Fibroblast of lung (primary cell): ENCODE results near the gene COMT. TPM values are rescaled to one million over a fixed set of nuclear protein-coding genes. Genes with fewer than 3 reads are reported as not detected.

Experiments
- DNase-seq, 2 donors: peaks; one replicate each; pipeline versions ENCODE4 v3.0.0 to v3.0.0-alpha.2; 2010; ENCODE audit warnings: low read depth in 2 of 2
- H2AFZ ChIP-seq: 2 replicates; pipeline ENCODE4 v1.5.1; 2012; ENCODE audit warnings: low read length, control low read depth, inconsistent platforms
- H3K27ac ChIP-seq: 2 replicates; pipeline ENCODE4 v1.5.1; 2011; ENCODE audit warnings: low read length, control low read depth; ENCODE audit not compliant: insufficient read depth
- H3K27me3 ChIP-seq: 2 replicates; pipeline ENCODE4 v1.5.1; 2011; ENCODE audit warnings: mild to moderate bottlenecking, low read length; ENCODE audit not compliant: control insufficient read depth, insufficient read depth
- H3K36me3 ChIP-seq: 2 replicates; pipeline ENCODE4 v1.5.1; 2011; ENCODE audit warnings: low read length; ENCODE audit not compliant: control insufficient read depth, insufficient read depth
- H3K4me1 ChIP-seq: 2 replicates; pipeline ENCODE4 v1.5.1; 2011; ENCODE audit warnings: low read length; ENCODE audit not compliant: control insufficient read depth, insufficient read depth; ENCODE audit errors: extremely low read depth
- H3K4me2 ChIP-seq: 2 replicates; pipeline ENCODE4 v1.5.1; 2011; ENCODE audit warnings: low read length, control low read depth; ENCODE audit not compliant: insufficient read depth; ENCODE audit errors: extremely low read depth
- H3K4me3 ChIP-seq, 4 experiments: fragments of 200-600 bp in 1 of 4; sonication (generic) in 1 of 4; replicated peaks in 1 of 4; 2 replicates each; pipeline ENCODE4 v1.5.1; 2011 to 2016; ENCODE audit warnings: low read length in 4 of 4, low read depth in 3 of 4, mild to moderate bottlenecking in 3 of 4, control low read depth in 2 of 4, inconsistent platforms in 1 of 4, mixed read lengths in 1 of 4; ENCODE audit not compliant: insufficient read depth in 1 of 4; ENCODE audit errors: control extremely low read depth in 1 of 4
- H3K79me2 ChIP-seq: 2 replicates; pipeline ENCODE4 v1.5.1; 2012; ENCODE audit warnings: mild to moderate bottlenecking, low read length, inconsistent platforms; ENCODE audit not compliant: control insufficient read depth, insufficient read depth
- H3K9ac ChIP-seq: 2 replicates; pipeline ENCODE4 v1.5.1; 2011; ENCODE audit warnings: mild to moderate bottlenecking, low read length, control low read depth; ENCODE audit not compliant: insufficient read depth
- H3K9me3 ChIP-seq: 2 replicates; pipeline ENCODE4 v1.5.1; 2012; ENCODE audit warnings: low read depth, low read length; ENCODE audit not compliant: control insufficient read depth, insufficient read depth
- H4K20me1 ChIP-seq: 2 replicates; pipeline ENCODE4 v1.5.1; 2011; ENCODE audit warnings: low read length; ENCODE audit not compliant: control insufficient read depth, insufficient read depth; ENCODE audit errors: extremely low read depth
- EZH2 ChIP-seq: IDR thresholded peaks from 2 replicates; pipeline ENCODE4 v1.5.1; 2012; ENCODE audit warnings: low read length, control low read depth, mild to moderate bottlenecking; ENCODE audit errors: missing control alignments
- polyA plus RNA-seq, 2 donors: library from polyadenylated mRNA; depleted of rRNA in 1 of 2; stranded (reverse) in 1 of 2; unstranded in 1 of 2; fragments of >200 nt; gene quantifications; 2 replicates each; pipeline ENCODE4 v1.2.1, GENCODE V29; 2011 to 2012; ENCODE audit warnings: missing spikeins in 1 of 2
- total RNA-seq: library from RNA; depleted of rRNA; stranded (reverse); fragments of >200 nt; gene quantifications from 2 replicates; pipeline ENCODE4 v1.2.1, GENCODE V29; 2014
- TF ChIP-seq, protein P1 (sequence below), 2 donors: IDR thresholded peaks in 1 of 2; conservative IDR thresholded peaks in 1 of 2; 1 replicate in 1 of 2; 2 replicates in 1 of 2; pipeline ENCODE4 v1.5.1; 2011 to 2012; ENCODE audit warnings: low read length in 2 of 2, control low read depth in 1 of 2, inconsistent platforms in 1 of 2, low read depth in 1 of 2, mild to moderate bottlenecking in 1 of 2

Gene COMT
- total and polyA plus RNA-seq, 2 donors (not counting 1 experiment from before 2014, with no cell fraction given), result 208 to 305 TPM

DNA sequence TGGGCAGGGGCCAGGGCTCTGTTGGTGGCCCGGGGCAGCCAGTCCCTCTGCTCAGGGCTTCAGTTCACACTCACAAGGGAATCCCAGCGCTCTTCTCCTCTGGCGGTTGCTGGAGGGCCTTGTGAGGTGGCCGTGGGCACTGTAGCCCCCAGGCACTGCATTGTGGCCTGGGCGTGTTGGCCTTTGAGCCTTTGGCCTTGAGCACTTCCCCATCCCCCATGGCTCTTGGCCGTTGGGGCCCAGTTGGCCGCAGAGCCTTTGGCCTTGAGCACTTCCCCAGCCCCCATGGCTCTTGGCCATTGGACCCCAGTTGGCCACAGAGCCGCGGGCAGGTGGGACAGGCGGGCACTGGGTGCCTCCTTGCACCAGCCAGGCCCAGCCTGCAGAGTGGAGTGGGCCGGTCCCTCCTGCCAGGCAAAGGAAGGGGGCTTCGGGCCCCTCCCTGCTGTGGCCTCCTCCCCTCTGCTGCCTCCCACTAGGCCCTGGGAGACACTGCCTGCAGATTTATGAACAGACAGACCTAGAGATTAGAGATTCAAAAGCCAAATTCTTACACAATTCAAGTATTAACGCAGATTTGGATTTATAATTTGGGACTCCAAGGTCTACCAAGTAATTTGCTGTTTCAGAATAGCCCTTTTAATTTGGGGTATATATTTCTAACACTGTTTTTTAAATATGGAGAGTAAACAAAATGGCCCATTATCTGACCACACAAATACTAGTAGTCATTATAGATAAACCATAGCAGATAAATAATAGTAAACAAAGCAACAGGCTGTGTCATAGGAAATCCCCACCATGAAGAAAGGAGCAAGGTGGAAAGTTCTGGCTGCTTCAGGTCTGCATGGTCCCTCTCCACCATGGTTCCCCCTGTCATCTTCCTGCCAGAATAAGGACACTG, 18.3 kb downstream of the COMT start:
- no peak overlapping the region for H3K9ac ChIP-seq
- no peak for TF ChIP-seq EZH2
- TF ChIP-seq, protein P1, sequence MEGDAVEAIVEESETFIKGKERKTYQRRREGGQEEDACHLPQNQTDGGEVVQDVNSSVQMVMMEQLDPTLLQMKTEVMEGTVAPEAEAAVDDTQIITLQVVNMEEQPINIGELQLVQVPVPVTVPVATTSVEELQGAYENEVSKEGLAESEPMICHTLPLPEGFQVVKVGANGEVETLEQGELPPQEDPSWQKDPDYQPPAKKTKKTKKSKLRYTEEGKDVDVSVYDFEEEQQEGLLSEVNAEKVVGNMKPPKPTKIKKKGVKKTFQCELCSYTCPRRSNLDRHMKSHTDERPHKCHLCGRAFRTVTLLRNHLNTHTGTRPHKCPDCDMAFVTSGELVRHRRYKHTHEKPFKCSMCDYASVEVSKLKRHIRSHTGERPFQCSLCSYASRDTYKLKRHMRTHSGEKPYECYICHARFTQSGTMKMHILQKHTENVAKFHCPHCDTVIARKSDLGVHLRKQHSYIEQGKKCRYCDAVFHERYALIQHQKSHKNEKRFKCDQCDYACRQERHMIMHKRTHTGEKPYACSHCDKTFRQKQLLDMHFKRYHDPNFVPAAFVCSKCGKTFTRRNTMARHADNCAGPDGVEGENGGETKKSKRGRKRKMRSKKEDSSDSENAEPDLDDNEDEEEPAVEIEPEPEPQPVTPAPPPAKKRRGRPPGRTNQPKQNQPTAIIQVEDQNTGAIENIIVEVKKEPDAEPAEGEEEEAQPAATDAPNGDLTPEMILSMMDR (conservative IDR thresholded peaks at IDR 0.05 in 1 of 2, IDR thresholded peaks at IDR 0.05 in 1 of 2; ENCODE audit: low read depth in 1 of 2, low read length in 2 of 2), result no peak
- H3K4me3 ChIP-seq, result no peak overlapping the region

DNA sequence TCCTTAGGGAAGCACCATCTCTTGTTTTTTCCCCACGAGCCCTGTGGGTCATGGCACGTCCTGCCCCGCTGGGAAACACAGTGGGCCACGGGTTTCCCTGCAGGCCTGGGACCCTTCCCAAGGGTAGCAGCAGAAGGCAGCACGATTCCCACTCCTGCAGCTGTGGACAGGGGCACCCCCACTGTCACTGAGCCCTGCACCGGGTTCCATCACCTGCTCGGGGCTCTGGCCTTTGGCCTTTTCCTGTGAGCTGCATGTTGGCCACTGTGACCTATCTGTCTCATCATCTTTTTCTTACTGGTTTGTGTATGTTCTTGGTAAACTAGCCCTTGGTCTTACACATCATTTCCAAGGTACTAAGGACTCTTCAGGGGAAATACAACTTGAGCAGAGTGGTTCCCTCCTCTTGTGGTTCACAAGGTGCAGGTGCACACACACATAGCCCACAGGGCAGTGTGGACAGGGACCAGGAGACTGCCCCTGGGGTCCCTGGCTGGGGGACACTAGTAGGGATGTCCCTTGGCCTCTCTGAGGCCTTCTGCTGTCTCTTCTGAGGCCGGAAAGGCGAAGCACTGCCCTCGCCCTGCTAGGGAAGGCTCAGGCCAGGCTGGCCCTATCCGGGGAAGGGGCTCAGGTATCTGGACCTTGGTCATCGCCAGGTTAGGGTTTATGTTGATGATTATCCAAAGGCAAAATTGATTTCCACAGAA, 19.1 kb downstream of the COMT start:
- H3K36me3 ChIP-seq, result peaks cover 15% of the 10 kb centered on the region
- H3K27me3 ChIP-seq, result no peaks in the 10 kb centered on the region
- H3K79me2 ChIP-seq, result no peaks in the 10 kb centered on the region
- no peak for DNase-seq
- H3K4me1 ChIP-seq, result peaks cover 2% of the 10 kb centered on the region
- H3K4me2 ChIP-seq, result no peak overlapping the region
- H2AFZ ChIP-seq, result no peak overlapping the region
- no peak overlapping the region for H3K9ac ChIP-seq
- H3K9me3 ChIP-seq, result no peaks in the 10 kb centered on the region
- no peak overlapping the region for H3K27ac ChIP-seq
- no peak overlapping the region for H3K4me3 ChIP-seq
- no peaks in the 10 kb centered on the region for H4K20me1 ChIP-seq
- TF ChIP-seq, protein P1 (conservative IDR thresholded peaks at IDR 0.05 in 1 of 2, IDR thresholded peaks at IDR 0.05 in 1 of 2; ENCODE audit: low read depth in 1 of 2, low read length in 2 of 2), result no peak
- no peak for TF ChIP-seq EZH2

More for the DNA sequence above, 18.3 kb downstream of the COMT start:
- H3K36me3 ChIP-seq, result peaks cover 13% of the 10 kb centered on the region
- DNase-seq, result no peak
- no peaks in the 10 kb centered on the region for H3K79me2 ChIP-seq
- no peak overlapping the region for H3K27ac ChIP-seq
- no peaks in the 10 kb centered on the region for H3K27me3 ChIP-seq
- H3K4me2 ChIP-seq, result no peak overlapping the region
- no peaks in the 10 kb centered on the region for H4K20me1 ChIP-seq
- peaks cover 2% of the 10 kb centered on the region for H3K4me1 ChIP-seq
- no peaks in the 10 kb centered on the region for H3K9me3 ChIP-seq
- no peak overlapping the region for H2AFZ ChIP-seq

DNA sequence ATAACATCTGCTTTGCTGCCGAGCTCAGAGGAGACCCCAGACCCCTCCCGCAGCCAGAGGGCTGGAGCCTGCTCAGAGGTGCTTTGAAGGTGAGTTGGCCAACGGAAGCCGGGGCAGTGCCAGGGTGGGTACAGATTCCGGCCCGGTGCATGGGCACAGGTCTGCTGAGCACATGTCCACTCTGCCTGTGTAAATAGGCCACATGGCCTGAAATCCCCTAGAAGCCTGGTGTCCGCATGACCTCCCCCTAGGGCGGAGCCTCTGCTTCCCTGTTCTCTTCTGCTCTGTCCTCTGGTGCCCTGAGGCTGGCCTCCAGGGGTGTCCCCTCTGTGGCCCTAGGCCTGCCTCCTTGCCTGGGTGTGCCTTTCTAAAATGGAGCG, 19.6 kb downstream of the COMT start:
- Histone ChIP-seq H3K4me3 (no peak overlapping the region), H3K4me2 (no peak overlapping the region), H4K20me1 (no peaks in the 10 kb centered on the region), H3K4me1 (peaks cover 2% of the 10 kb centered on the region), H2AFZ (no peak overlapping the region), H3K9me3 (no peaks in the 10 kb centered on the region), H3K9ac (no peak overlapping the region), H3K36me3 (peaks cover 17% of the 10 kb centered on the region), H3K27me3 (no peaks in the 10 kb centered on the region), H3K27ac (no peak overlapping the region), H3K79me2 (no peaks in the 10 kb centered on the region)
- TF ChIP-seq EZH2, result no peak
- TF ChIP-seq, protein P1 (conservative IDR thresholded peaks at IDR 0.05 in 1 of 2, IDR thresholded peaks at IDR 0.05 in 1 of 2; ENCODE audit: low read depth in 1 of 2, low read length in 2 of 2), result no peak
- no peak for DNase-seq
